Fibroblast of lung (primary cell): Measurements from ENCODE around the gene SLC43A3. TPM values are rescaled to one million over a fixed set of nuclear protein-coding genes. Genes with fewer than 3 reads are reported as not detected.

Source experiments
- DNase-seq, 2 donors: peaks; one replicate each; pipeline versions ENCODE4 v3.0.0 to v3.0.0-alpha.2; 2010; ENCODE audit warnings: low read depth in 2 of 2
- H2AFZ ChIP-seq: 2 replicates; pipeline ENCODE4 v1.5.1; 2012; ENCODE audit warnings: low read length, control low read depth, inconsistent platforms
- H3K27ac ChIP-seq: 2 replicates; pipeline ENCODE4 v1.5.1; 2011; ENCODE audit warnings: low read length, control low read depth; ENCODE audit not compliant: insufficient read depth
- H3K27me3 ChIP-seq: 2 replicates; pipeline ENCODE4 v1.5.1; 2011; ENCODE audit warnings: mild to moderate bottlenecking, low read length; ENCODE audit not compliant: control insufficient read depth, insufficient read depth
- H3K36me3 ChIP-seq: 2 replicates; pipeline ENCODE4 v1.5.1; 2011; ENCODE audit warnings: low read length; ENCODE audit not compliant: control insufficient read depth, insufficient read depth
- H3K4me1 ChIP-seq: 2 replicates; pipeline ENCODE4 v1.5.1; 2011; ENCODE audit warnings: low read length; ENCODE audit not compliant: control insufficient read depth, insufficient read depth; ENCODE audit errors: extremely low read depth
- H3K4me2 ChIP-seq: 2 replicates; pipeline ENCODE4 v1.5.1; 2011; ENCODE audit warnings: low read length, control low read depth; ENCODE audit not compliant: insufficient read depth; ENCODE audit errors: extremely low read depth
- H3K4me3 ChIP-seq, 4 experiments: fragments of 200-600 bp in 1 of 4; sonication (generic) in 1 of 4; replicated peaks in 1 of 4; 2 replicates each; pipeline ENCODE4 v1.5.1; 2011 to 2016; ENCODE audit warnings: low read length in 4 of 4, low read depth in 3 of 4, mild to moderate bottlenecking in 3 of 4, control low read depth in 2 of 4, inconsistent platforms in 1 of 4, mixed read lengths in 1 of 4; ENCODE audit not compliant: insufficient read depth in 1 of 4; ENCODE audit errors: control extremely low read depth in 1 of 4
- H3K79me2 ChIP-seq: 2 replicates; pipeline ENCODE4 v1.5.1; 2012; ENCODE audit warnings: mild to moderate bottlenecking, low read length, inconsistent platforms; ENCODE audit not compliant: control insufficient read depth, insufficient read depth
- H3K9ac ChIP-seq: 2 replicates; pipeline ENCODE4 v1.5.1; 2011; ENCODE audit warnings: mild to moderate bottlenecking, low read length, control low read depth; ENCODE audit not compliant: insufficient read depth
- H3K9me3 ChIP-seq: 2 replicates; pipeline ENCODE4 v1.5.1; 2012; ENCODE audit warnings: low read depth, low read length; ENCODE audit not compliant: control insufficient read depth, insufficient read depth
- H4K20me1 ChIP-seq: 2 replicates; pipeline ENCODE4 v1.5.1; 2011; ENCODE audit warnings: low read length; ENCODE audit not compliant: control insufficient read depth, insufficient read depth; ENCODE audit errors: extremely low read depth
- EZH2 ChIP-seq: IDR thresholded peaks from 2 replicates; pipeline ENCODE4 v1.5.1; 2012; ENCODE audit warnings: low read length, control low read depth, mild to moderate bottlenecking; ENCODE audit errors: missing control alignments
- polyA plus RNA-seq, 2 donors: library from polyadenylated mRNA; depleted of rRNA in 1 of 2; stranded (reverse) in 1 of 2; unstranded in 1 of 2; fragments of >200 nt; gene quantifications; 2 replicates each; pipeline ENCODE4 v1.2.1, GENCODE V29; 2011 to 2012; ENCODE audit warnings: missing spikeins in 1 of 2
- total RNA-seq: library from RNA; depleted of rRNA; stranded (reverse); fragments of >200 nt; gene quantifications from 2 replicates; pipeline ENCODE4 v1.2.1, GENCODE V29; 2014
- TF ChIP-seq, protein P1 (sequence below), 2 donors: IDR thresholded peaks in 1 of 2; conservative IDR thresholded peaks in 1 of 2; 1 replicate in 1 of 2; 2 replicates in 1 of 2; pipeline ENCODE4 v1.5.1; 2011 to 2012; ENCODE audit warnings: low read length in 2 of 2, control low read depth in 1 of 2, inconsistent platforms in 1 of 2, low read depth in 1 of 2, mild to moderate bottlenecking in 1 of 2

Gene SLC43A3
- total and polyA plus RNA-seq, 2 donors (not counting 1 experiment from before 2014, with no cell fraction given) = 34.8 to 41.5 TPM

GRCh38 chr11:57473285-57473841 is 46.4 kb upstream of the SLC43A3 start:
- peaks cover 11% of the 10 kb centered on the region for H3K27me3 ChIP-seq
- no peak for TF ChIP-seq EZH2
- TF ChIP-seq, protein P1, sequence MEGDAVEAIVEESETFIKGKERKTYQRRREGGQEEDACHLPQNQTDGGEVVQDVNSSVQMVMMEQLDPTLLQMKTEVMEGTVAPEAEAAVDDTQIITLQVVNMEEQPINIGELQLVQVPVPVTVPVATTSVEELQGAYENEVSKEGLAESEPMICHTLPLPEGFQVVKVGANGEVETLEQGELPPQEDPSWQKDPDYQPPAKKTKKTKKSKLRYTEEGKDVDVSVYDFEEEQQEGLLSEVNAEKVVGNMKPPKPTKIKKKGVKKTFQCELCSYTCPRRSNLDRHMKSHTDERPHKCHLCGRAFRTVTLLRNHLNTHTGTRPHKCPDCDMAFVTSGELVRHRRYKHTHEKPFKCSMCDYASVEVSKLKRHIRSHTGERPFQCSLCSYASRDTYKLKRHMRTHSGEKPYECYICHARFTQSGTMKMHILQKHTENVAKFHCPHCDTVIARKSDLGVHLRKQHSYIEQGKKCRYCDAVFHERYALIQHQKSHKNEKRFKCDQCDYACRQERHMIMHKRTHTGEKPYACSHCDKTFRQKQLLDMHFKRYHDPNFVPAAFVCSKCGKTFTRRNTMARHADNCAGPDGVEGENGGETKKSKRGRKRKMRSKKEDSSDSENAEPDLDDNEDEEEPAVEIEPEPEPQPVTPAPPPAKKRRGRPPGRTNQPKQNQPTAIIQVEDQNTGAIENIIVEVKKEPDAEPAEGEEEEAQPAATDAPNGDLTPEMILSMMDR (conservative IDR thresholded peaks at IDR 0.05 in 1 of 2, IDR thresholded peaks at IDR 0.05 in 1 of 2; ENCODE audit: low read depth in 1 of 2, low read length in 2 of 2) = no peak
- no peak overlapping the region for H3K4me2 ChIP-seq
- no peaks in the 10 kb centered on the region for H4K20me1 ChIP-seq
- no peaks in the 10 kb centered on the region for H3K36me3 ChIP-seq
- H3K9ac ChIP-seq = no peak overlapping the region
- DNase-seq = no peak
- H3K4me1 ChIP-seq = peaks cover 4% of the 10 kb centered on the region
- no peaks in the 10 kb centered on the region for H3K9me3 ChIP-seq
- no peak overlapping the region for H3K4me3 ChIP-seq
- H2AFZ ChIP-seq = no peak overlapping the region
- no peaks in the 10 kb centered on the region for H3K79me2 ChIP-seq
- H3K27ac ChIP-seq = no peak overlapping the region

DNA sequence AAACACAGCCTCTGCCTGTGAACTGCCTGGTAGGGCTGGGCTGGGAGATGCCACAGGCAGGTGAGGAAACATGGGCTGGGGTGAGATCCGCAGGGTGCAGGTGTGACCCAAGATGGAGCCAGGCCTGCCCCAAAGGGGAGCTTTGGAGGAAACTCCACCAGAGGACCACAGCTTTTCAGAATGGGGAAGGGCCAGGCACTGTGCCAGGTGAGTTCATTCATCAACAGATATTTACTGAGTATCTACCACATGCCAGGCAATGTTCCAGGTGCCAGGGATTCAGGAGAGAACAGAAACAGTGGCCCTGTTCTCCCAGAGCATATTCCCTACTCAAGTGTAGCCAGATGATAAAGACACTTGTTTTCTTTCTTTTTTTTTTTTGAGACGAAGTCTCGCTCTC is 44.6 kb upstream of the SLC43A3 start:
- no peak overlapping the region for H3K4me2 ChIP-seq
- no peaks in the 10 kb centered on the region for H3K36me3 ChIP-seq
- DNase-seq = no peak
- H2AFZ ChIP-seq = no peak overlapping the region
- H3K79me2 ChIP-seq = no peaks in the 10 kb centered on the region
- peaks cover 11% of the 10 kb centered on the region for H3K27me3 ChIP-seq
- no peak overlapping the region for H3K27ac ChIP-seq
- H3K4me3 ChIP-seq = no peak overlapping the region
- H3K4me1 ChIP-seq = peaks cover 4% of the 10 kb centered on the region
- no peaks in the 10 kb centered on the region for H3K9me3 ChIP-seq
- H3K9ac ChIP-seq = no peak overlapping the region
- no peaks in the 10 kb centered on the region for H4K20me1 ChIP-seq
- TF ChIP-seq, protein P1 (conservative IDR thresholded peaks at IDR 0.05 in 1 of 2, IDR thresholded peaks at IDR 0.05 in 1 of 2; ENCODE audit: low read depth in 1 of 2, low read length in 2 of 2) = no peak
- no peak for TF ChIP-seq EZH2

DNA sequence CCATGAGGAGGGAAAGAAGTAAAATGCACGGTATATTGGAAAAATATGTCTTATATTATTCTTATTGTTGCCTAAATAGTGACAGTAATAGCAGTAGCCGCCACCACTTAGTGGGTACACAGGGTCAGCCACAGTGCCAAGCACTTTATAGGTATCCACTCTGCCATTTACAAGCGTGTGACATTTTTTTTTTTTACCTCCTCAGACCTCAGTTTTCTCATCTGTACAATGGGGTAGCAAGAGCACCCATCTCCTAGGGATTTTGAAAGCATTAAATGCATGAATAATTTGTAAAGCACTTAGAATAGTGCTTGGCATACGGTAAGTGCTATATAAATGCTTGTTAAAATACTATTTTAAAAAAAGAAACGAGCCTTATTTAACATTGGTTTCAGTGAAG is 42.3 kb upstream of the SLC43A3 start:
- TF ChIP-seq EZH2 = no peak
- TF ChIP-seq, protein P1 (conservative IDR thresholded peaks at IDR 0.05 in 1 of 2, IDR thresholded peaks at IDR 0.05 in 1 of 2; ENCODE audit: low read depth in 1 of 2, low read length in 2 of 2) = no peak
- Histone ChIP-seq H3K79me2 (no peaks in the 10 kb centered on the region), H4K20me1 (no peaks in the 10 kb centered on the region), H3K9ac (no peak overlapping the region), H3K27ac (no peak overlapping the region), H3K36me3 (no peaks in the 10 kb centered on the region), H3K27me3 (no peaks in the 10 kb centered on the region), H3K4me2 (no peak overlapping the region), H2AFZ (no peak overlapping the region), H3K4me1 (no peaks in the 10 kb centered on the region), H3K4me3 (no peak overlapping the region), H3K9me3 (no peaks in the 10 kb centered on the region)
- no peak for DNase-seq
